Thyroid gland (tissue), 4 donors: Measurements from ENCODE around the gene DLG2.

Experiments
- CTCF ChIP-seq, 6 experiments: fragments of 200-600 bp in 3 of 6; fragments of 450-650 bp in 3 of 6; sonication (generic) in 3 of 6; IDR thresholded peaks; one replicate each; pipeline ENCODE4 v1.5.1; 2016 to 2019; ENCODE audit warnings: antibody characterized with exemption in 6 of 6, mild to moderate bottlenecking in 2 of 6, inconsistent platforms in 1 of 6, moderate library complexity in 1 of 6
- POLR2A ChIP-seq, 2 donors: fragments of 450-650 bp; IDR thresholded peaks; one replicate each; pipeline ENCODE4 v1.6.1; 2017; ENCODE audit warnings: antibody characterized with exemption in 2 of 2, mild to moderate bottlenecking in 2 of 2, moderate library complexity in 1 of 2

- no peak for TF ChIP-seq CTCF (IDR thresholded peaks at IDR 0.05)
- no peak for TF ChIP-seq POLR2A (IDR thresholded peaks at IDR 0.05)
Measured at GRCh38 chr11:83427501-83427900, 2199.6 kb downstream of the DLG2 start.
